Transverse colon (tissue), 4 donors: ENCODE measurements around the gene HASPIN. TPM values are rescaled to one million over a fixed set of nuclear protein-coding genes. Genes with fewer than 3 reads are reported as not detected.

ENCODE experiments used
- DNase-seq: peaks from one replicate; pipeline ENCODE4 v3.0.0-alpha.2; 2019
- H3K27ac ChIP-seq, 4 donors: fragments of 200-600 bp; sonication (generic); 2 replicates each; pipeline ENCODE4 v1.5.1; 2016 to 2018; ENCODE audit warnings: inconsistent platforms in 4 of 4
- H3K27me3 ChIP-seq: fragments of 200-600 bp; sonication (generic); 2 replicates; pipeline ENCODE4 v1.5.1; 2017; ENCODE audit warnings: inconsistent platforms
- H3K36me3 ChIP-seq, 4 donors: fragments of 200-600 bp; sonication (generic); 2 replicates each; pipeline ENCODE4 v1.5.1; 2017 to 2019; ENCODE audit warnings: inconsistent platforms in 4 of 4
- H3K4me1 ChIP-seq, 4 donors: fragments of 200-600 bp; sonication (generic); 2 replicates each; pipeline ENCODE4 v1.5.1; 2017 to 2020; ENCODE audit warnings: inconsistent platforms in 4 of 4
- H3K4me3 ChIP-seq, 4 donors: fragments of 200-600 bp; sonication (generic); 1 replicate in 1 of 4; 2 replicates in 3 of 4; pipeline versions ENCODE4 v1.5.1 to v1.6.1; 2017 to 2019; ENCODE audit warnings: inconsistent platforms in 4 of 4
- H3K9me3 ChIP-seq, 2 donors: fragments of 200-600 bp; sonication (generic); 2 replicates each; pipeline ENCODE4 v1.5.1; 2017 to 2019; ENCODE audit warnings: inconsistent platforms in 2 of 2
- EP300 ChIP-seq: sonication (generic); formaldehyde crosslinking; IDR thresholded peaks from one replicate; pipeline ENCODE4 v1.6.1; 2017; ENCODE audit warnings: antibody characterized with exemption, low read depth
- POLR2A ChIP-seq: fragments of 450-650 bp; IDR thresholded peaks from one replicate; pipeline ENCODE4 v1.6.1; 2016; ENCODE audit warnings: antibody characterized with exemption, mild to moderate bottlenecking, moderate library complexity
- POLR2AphosphoS5 ChIP-seq, 3 donors: sonication (generic); formaldehyde crosslinking; IDR thresholded peaks; one replicate each; pipeline ENCODE4 v1.6.1; 2016; ENCODE audit warnings: antibody characterized with exemption in 3 of 3
- WGBS, 2 donors: methylation state at CpG; one replicate each; pipeline ENCODE4 v1.1.5; 2018; ENCODE audit warnings: low coverage in 1 of 2; 5-methylcytosine and 5-hydroxymethylcytosine counted together
- in situ Hi-C, 4 donors: fragments of 200-750 bp; cut with MboI; loops; one replicate each; pipeline versions ENCODE4 v1.15.0 to v1.15.1; 2017; ENCODE audit warnings: low sequenced_read_pairs in 3 of 4, low pct_ligation_motif_present in 1 of 4, low pct_unique_long_range_greater_than_20kb in 1 of 4
- intact Hi-C: fragments of 100-400 bp; cut with DNase I; formaldehyde crosslinking; loops from one replicate; pipeline ENCODE4 v1.15.1; 2023; ENCODE audit warnings: low total_unique reads
- total RNA-seq, 4 donors: library from RNA; depleted of rRNA; stranded (reverse); fragments of >200 nt; gene quantifications; one replicate each; pipeline ENCODE4 v1.1.0, GENCODE V29; 2016
- TF ChIP-seq, protein P1 (sequence below), 5 experiments: fragments of 200-600 bp in 3 of 5; fragments of 450-650 bp in 2 of 5; sonication (generic) in 3 of 5; IDR thresholded peaks; 1 replicate in 2 of 5; 2 replicates in 3 of 5; pipeline ENCODE4 v1.5.1; 2016 to 2017; ENCODE audit warnings: antibody characterized with exemption in 5 of 5, inconsistent platforms in 3 of 5, mild to moderate bottlenecking in 2 of 5, moderate library complexity in 1 of 5

HASPIN gene
- total RNA-seq, 4 donors from 2014 or later = 0.14 to 2.4 (median 0.64) TPM; not detected in 1

DNA sequence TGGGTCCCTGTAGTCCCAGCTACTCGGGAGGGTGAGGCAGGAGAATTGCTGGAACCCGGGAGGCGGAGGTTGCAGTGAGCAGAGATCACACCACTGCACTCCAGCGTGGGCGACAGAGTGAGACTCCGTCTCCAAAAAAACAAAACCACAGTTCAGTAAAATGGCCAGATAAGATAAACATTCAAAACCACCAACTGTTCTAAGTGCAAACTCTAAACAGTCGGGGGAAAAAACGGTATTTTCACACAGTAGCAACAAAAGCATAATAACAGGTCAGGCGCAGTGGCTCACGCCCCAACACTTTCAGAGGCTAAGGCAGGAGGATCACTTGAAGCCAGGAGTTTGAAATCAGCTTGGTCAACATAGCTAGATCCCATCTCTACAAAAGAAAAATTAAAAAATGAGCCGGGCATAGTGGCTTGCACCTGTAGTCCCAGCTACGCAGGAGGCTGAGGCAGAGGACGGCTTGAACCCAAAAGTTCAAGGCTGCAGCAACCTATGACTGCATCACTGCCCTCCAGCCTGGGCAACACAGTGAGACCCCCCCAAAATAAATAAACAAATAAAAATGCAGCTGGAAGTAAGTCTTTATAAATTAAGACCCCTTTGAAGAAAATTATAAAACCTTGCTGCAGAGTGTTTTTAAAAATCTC is 10.8 kb upstream of the HASPIN start:
- Histone ChIP-seq H3K27me3 (no peaks in the 10 kb centered on the region), H3K36me3 (peaks cover 0 to 47% (median 13%) of the 10 kb centered on the region in 4 donors), H3K9me3 (no peaks in the 10 kb centered on the region), H3K27ac (peak overlapping the region in 1 of 4 donors; percentile 34), H3K4me1 (peaks cover 0 to 3% (median 0%) of the 10 kb centered on the region in 4 donors), H3K4me3 (no peak overlapping the region)
- WGBS, 2 donors = 59 to 66% methylated on average over 6 to 13 of the region's 13 CpGs
- in situ Hi-C loops = no loop called here
- intact Hi-C loops = no loop called here
- no peak for DNase-seq
- TF ChIP-seq EP300 (no peak), POLR2AphosphoS5 (IDR thresholded peaks at IDR 0.05) (no peak), POLR2A (no peak)
- TF ChIP-seq, protein P1, sequence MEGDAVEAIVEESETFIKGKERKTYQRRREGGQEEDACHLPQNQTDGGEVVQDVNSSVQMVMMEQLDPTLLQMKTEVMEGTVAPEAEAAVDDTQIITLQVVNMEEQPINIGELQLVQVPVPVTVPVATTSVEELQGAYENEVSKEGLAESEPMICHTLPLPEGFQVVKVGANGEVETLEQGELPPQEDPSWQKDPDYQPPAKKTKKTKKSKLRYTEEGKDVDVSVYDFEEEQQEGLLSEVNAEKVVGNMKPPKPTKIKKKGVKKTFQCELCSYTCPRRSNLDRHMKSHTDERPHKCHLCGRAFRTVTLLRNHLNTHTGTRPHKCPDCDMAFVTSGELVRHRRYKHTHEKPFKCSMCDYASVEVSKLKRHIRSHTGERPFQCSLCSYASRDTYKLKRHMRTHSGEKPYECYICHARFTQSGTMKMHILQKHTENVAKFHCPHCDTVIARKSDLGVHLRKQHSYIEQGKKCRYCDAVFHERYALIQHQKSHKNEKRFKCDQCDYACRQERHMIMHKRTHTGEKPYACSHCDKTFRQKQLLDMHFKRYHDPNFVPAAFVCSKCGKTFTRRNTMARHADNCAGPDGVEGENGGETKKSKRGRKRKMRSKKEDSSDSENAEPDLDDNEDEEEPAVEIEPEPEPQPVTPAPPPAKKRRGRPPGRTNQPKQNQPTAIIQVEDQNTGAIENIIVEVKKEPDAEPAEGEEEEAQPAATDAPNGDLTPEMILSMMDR (IDR thresholded peaks at IDR 0.05) = no peak

DNA sequence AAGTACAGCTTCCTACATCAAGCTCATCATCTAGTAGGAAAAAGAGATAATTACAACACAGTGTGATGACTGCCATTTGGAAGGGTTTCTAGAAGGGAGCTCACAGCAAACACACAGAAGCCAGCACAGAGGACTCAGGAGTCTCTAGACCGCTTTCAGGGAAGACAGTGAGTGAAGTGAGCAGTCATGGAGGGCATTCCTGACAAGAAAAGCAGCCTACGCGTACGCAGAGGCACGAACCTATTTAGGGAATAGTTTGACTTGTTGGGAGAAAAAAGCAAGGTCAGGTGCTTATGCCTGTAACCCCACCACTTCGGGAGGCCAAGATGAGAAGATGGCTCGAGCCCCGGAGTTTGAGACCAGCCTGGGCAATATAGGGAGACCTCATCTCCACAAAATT is 8.4 kb upstream of the HASPIN start:
- peaks cover 0 to 15% (median 6%) of the 10 kb centered on the region in 4 donors for H3K4me1 ChIP-seq
- in situ Hi-C loops (no loop called here), intact Hi-C loops (no loop called here)
- no peak overlapping the region for H3K27ac ChIP-seq
- no peaks in the 10 kb centered on the region for H3K27me3 ChIP-seq
- H3K9me3 ChIP-seq = no peaks in the 10 kb centered on the region
- TF ChIP-seq, protein P1 (IDR thresholded peaks at IDR 0.05) = no peak
- TF ChIP-seq EP300 (no peak), POLR2AphosphoS5 (IDR thresholded peaks at IDR 0.05) (no peak), POLR2A (no peak)
- no peak overlapping the region for H3K4me3 ChIP-seq
- 82% methylated on average over 8 of the region's 8 CpGs; no CpG with 5 or more reads in 1 of the 2 donors for WGBS, 2 donors
- H3K36me3 ChIP-seq = peaks cover 0 to 50% (median 15%) of the 10 kb centered on the region in 4 donors
- DNase-seq = no peak

GRCh38 chr17:3718201-3718600 is 5.5 kb upstream of the HASPIN start:
- Histone ChIP-seq H3K27me3 (no peaks in the 10 kb centered on the region), H3K4me1 (peaks cover 6 to 38% (median 20%) of the 10 kb centered on the region in 4 donors), H3K36me3 (peaks cover 0 to 49% (median 15%) of the 10 kb centered on the region in 4 donors), H3K4me3 (no peak overlapping the region), H3K9me3 (no peaks in the 10 kb centered on the region), H3K27ac (no peak overlapping the region)
- intact Hi-C loops (no loop called here), in situ Hi-C loops (no loop called here)
- DNase-seq = no peak
- TF ChIP-seq POLR2A = no peak
- TF ChIP-seq, protein P1 (IDR thresholded peaks at IDR 0.05) = no peak
- TF ChIP-seq POLR2AphosphoS5 (IDR thresholded peaks at IDR 0.05) = no peak
- no peak for TF ChIP-seq EP300
- 79% methylated on average over 4 of the region's 4 CpGs; no CpG with 5 or more reads in 1 of the 2 donors for WGBS, 2 donors

DNA sequence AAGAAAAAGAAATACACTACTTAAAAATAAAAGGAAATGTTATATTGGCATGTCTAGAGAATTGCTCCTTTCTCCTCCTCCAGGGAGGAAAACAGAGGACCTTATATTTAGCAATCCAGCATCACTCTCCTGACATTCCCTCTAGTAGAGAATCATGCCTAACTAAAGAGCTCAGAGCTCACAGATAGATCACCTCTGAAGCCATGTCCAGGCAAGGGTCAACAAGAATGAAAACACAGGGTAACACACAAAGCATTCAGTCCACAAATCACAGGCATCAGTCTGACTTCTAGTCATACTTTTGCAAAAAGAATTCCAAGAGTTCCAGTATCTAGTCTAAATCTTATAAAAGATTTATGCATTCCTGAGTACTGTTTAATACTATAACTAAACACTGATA is 4.4 kb upstream of the HASPIN start:
- no peak for DNase-seq
- intact Hi-C loops = no loop called here
- TF ChIP-seq, protein P1 (IDR thresholded peaks at IDR 0.05) = no peak
- TF ChIP-seq POLR2A = no peak
- TF ChIP-seq POLR2AphosphoS5 (IDR thresholded peaks at IDR 0.05) = no peak
- TF ChIP-seq EP300 = no peak
- H3K9me3 ChIP-seq = no peaks in the 10 kb centered on the region
- no peak overlapping the region for H3K4me3 ChIP-seq
- in situ Hi-C loops = no loop called here
- peaks cover 10 to 41% (median 22%) of the 10 kb centered on the region in 4 donors for H3K4me1 ChIP-seq
- H3K36me3 ChIP-seq = peaks cover 0 to 39% (median 15%) of the 10 kb centered on the region in 4 donors
- no peaks in the 10 kb centered on the region for H3K27me3 ChIP-seq
- peak overlapping the region in 2 of 4 donors; percentile 59 to 60 for H3K27ac ChIP-seq
